DMS53 treated with DMSO at 0.1 percent for 48 hours (cell line): ENCODE data around the gene PPM1M.
A peak's percentile ranks its signal among the peaks of the same experiment; 100 is the strongest.

Source experiments
- DNase-seq: peaks from one replicate; lab custom pipeline; 2025; ENCODE audit not compliant: unreplicated experiment; lab: John Stamatoyannopoulos, UW

Gene PPM1M, protein sequence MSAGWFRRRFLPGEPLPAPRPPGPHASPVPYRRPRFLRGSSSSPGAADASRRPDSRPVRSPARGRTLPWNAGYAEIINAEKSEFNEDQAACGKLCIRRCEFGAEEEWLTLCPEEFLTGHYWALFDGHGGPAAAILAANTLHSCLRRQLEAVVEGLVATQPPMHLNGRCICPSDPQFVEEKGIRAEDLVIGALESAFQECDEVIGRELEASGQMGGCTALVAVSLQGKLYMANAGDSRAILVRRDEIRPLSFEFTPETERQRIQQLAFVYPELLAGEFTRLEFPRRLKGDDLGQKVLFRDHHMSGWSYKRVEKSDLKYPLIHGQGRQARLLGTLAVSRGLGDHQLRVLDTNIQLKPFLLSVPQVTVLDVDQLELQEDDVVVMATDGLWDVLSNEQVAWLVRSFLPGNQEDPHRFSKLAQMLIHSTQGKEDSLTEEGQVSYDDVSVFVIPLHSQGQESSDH

GRCh38 chr3:52245322-52246263 lies at the start of gene PPM1M:
PPM1M (plus strand) TSS chr3:52245759; CDS start chr3:52245825, 66 bp downstream.
- no peak for DNase-seq

GRCh38 chr3:52195823-52196331 lies 49.7 kb upstream of the PPM1M start:
- DNase-seq = no peak

DNA sequence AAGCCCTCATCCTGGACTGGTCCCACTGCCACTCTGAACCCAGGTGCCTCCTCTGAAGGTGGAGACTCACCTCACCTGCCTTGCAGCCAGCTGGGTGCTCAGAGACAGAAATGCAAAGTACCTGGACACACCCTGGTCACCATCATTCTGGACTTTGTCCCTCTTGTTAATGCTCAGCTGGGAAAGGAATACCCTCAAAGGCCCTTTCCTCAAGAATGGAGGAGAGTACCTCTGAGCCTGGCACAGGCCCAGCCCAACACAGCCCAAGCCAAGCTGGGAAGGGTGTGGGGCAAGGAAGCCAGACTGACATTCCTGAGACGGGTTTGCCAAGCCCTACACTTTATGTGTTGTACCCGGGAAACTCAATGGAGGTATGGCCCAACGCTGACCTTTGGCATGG lies 48.6 kb upstream of the PPM1M start:
- peak; percentile 5 for DNase-seq

GRCh38 chr3:52197499-52197841 lies 48.1 kb upstream of the PPM1M start:
- DNase-seq = no peak

DNA sequence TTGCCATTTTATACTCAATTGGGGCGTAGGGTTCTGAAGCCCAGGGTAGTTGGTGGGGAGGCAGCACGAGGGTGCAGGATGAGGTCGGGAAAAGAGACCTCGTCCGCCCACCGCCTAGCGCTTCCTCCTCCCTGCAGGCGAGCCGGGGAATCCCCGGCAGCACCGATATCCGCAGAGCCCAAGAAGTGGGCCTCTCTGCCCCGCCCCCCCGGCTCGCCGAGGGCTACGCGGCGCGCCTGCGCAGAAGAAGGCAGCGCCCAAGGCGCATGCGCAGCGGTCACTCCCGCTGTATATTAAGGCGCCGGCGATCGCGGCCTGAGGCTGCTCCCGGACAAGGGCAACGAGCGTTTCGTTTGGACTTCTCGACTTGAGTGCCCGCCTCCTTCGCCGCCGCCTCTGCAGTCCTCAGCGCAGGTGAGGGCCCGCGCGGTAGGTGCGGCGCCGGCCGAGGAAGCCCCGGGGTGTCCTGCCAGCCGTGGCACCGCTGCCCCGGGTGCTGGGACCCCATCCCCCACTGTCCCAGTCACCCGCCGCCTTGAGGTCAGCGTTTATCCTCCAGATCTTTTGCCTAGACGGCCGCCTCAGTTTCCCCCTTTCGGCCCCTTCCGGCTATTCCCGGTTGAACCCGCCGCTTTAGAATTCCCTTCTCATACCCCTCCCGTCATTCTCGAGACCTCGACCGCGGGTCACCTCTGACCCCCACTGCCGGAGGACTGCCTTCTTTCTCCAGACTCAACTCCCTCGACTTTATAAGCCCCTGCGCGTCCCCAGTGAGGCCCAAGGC lies 47.5 kb upstream of the PPM1M start, which contains the start of gene ALAS1:
Gene ALAS1, plus strand, starts transcription at position 319 of the 784 bp plus-strand sequence. CDS start 1,082 bp downstream, outside the sequence.
- DNase-seq = peak; percentile 40

GRCh38 chr3:52198643-52199608 lies 46.6 kb upstream of the PPM1M start:
- no peak for DNase-seq

DNA sequence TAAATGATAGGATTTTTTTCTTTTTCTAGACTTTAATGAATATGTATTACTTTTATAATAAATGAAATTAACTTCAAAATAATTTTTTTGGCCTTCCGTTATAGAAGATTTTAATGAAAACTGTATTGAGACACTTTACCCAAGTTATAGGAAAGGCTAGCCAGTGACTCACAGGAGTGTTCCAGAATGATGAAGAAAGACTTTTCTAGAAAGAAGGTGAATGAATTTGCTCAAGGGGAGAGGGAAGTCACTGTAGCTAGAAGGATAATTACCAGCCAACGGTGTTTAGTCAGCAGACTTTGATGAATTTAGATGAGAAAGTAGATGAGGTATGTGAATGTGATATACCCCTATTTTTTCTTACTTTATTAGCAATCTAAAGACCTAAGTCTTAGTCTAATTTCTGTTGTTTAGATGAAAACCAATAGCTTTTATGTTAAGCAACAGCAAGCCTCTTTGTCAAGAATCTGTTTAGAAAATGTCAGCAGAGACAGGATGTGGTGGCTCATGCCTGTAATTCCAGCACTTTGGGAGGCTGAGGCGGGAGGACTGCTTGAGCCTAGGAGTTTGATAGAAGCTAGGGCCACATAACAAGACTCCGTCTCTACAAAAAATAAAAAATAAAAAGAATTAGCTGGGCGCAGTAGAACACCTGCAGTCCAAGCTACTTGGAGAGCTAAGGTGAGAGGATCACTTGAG lies 44.4 kb upstream of the PPM1M start:
- DNase-seq = no peak

GRCh38 chr3:52202384-52203077 lies 43.0 kb upstream of the PPM1M start:
- DNase-seq = no peak

GRCh38 chr3:52203701-52204100 lies 41.9 kb upstream of the PPM1M start:
- DNase-seq = no peak

GRCh38 chr3:52204337-52205073 lies 41.1 kb upstream of the PPM1M start:
- peak; percentile 58 for DNase-seq

GRCh38 chr3:52205727-52206372 lies 39.7 kb upstream of the PPM1M start:
- no peak for DNase-seq

GRCh38 chr3:52208556-52208955 lies 37.0 kb upstream of the PPM1M start:
- no peak for DNase-seq

DNA sequence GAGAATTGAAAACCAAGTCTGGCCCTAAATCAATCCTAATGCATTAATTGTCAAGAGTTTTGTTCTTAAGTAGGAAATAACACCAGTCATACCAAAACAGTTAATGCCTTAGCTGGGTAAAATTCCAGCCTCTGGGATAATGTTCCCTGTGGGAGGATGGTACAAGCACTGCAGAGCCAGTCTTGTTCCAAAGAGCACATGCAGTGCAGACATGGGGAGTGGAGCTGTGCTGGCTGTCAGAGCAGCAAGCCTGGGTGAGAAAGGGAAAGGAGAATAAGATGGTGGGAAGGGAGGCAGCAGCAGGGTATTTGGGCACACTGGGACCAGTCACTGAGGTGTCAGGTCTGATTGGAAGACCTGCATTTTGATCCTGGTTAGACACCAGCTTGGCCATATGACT lies 35.5 kb upstream of the PPM1M start:
- no peak for DNase-seq

DNA sequence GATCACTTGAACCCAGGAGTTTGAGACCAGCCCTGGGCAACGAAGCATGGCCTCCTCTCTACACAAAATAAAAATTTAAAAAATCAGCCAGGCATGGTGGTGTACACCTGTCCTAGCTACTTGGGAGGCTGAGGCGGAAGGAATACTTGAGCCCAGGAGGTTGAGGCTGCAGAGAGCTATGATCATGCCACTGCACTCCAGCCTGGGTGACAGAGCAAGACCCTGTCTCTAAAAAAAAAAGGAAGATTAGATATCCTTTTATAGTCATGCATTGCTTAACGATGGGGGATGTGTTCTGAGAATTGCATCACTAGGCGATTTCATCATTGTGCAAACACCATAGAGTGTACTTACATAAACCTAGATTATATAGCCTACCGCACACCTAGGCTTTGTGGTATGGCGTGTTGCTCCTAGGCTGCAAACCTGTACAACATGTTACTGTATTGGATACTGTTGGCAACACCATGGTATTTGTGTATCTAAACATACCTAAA lies 35.0 kb upstream of the PPM1M start:
- DNase-seq = peak; percentile 30

GRCh38 chr3:52211268-52211891 lies 34.2 kb upstream of the PPM1M start:
- DNase-seq = no peak

DNA sequence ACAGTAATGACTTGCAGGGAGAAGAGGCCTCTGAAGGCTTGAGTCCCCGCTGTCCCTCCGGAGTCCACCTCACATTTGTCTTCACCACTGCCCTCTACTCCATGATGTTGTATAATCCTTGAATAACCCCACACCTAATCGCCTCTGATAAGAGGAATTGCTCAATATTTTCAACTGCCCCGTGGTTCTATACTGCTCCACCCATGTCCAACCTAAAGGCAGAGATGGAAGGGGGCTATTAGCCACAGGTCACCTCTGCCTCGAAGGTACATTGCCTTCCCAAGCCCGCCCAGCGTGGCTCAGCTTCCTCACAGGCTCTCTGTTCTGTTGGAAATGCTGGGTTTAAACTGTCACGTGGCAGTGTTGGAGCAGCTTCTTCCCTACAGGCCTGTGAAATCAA lies 32.6 kb upstream of the PPM1M start:
- DNase-seq = no peak

- no peak for DNase-seq
Measured at GRCh38 chr3:52213901-52214300, 31.7 kb upstream of the PPM1M start.
